Neural progenitor cell (in vitro differentiated cells): Measurements from ENCODE around the gene TMEM123. TPM values are rescaled to one million over a fixed set of nuclear protein-coding genes. Genes with fewer than 3 reads are reported as not detected.

ENCODE experiments used
- DNase-seq: peaks from one replicate; pipeline ENCODE4 v3.0.0-alpha.2; 2016; ENCODE audit warnings: low spot score
- H2AFZ ChIP-seq: fragments of 200-600 bp; sonication (generic); replicated peaks from 2 replicates; pipeline ENCODE4 v1.6.1; 2016; ENCODE audit warnings: antibody characterized with exemption
- H3F3A ChIP-seq: fragments of 200-600 bp; sonication (generic); 2 replicates; pipeline ENCODE4 v1.6.1; 2016; ENCODE audit warnings: antibody characterized with exemption, low read depth
- H3K27ac ChIP-seq: fragments of 200-600 bp; sonication (generic); 2 replicates; pipeline ENCODE4 v1.5.1; 2016; ENCODE audit warnings: mild to moderate bottlenecking
- H3K27me3 ChIP-seq: fragments of 200-600 bp; sonication (generic); 2 replicates; pipeline ENCODE4 v1.6.1; 2016; ENCODE audit warnings: mild to moderate bottlenecking, moderate library complexity
- H3K36me3 ChIP-seq: fragments of 200-600 bp; sonication (generic); 2 replicates; pipeline ENCODE4 v1.5.1; 2016
- H3K4me1 ChIP-seq: fragments of 200-600 bp; sonication (generic); 2 replicates; pipeline ENCODE4 v1.6.1; 2016; ENCODE audit warnings: mixed run types
- H3K4me2 ChIP-seq: fragments of 200-600 bp; sonication (generic); 2 replicates; pipeline ENCODE4 v1.6.1; 2016
- H3K4me3 ChIP-seq: fragments of 200-600 bp; sonication (generic); 2 replicates; pipeline ENCODE4 v1.5.1; 2016
- H3K79me2 ChIP-seq: fragments of 200-600 bp; sonication (generic); 2 replicates; pipeline ENCODE4 v1.6.1; 2016; ENCODE audit warnings: low read depth
- H3K9ac ChIP-seq: fragments of 200-600 bp; sonication (generic); 2 replicates; pipeline ENCODE4 v1.6.1; 2016
- H3K9me3 ChIP-seq: fragments of 200-600 bp; sonication (generic); 2 replicates; pipeline ENCODE4 v1.5.1; 2016; ENCODE audit warnings: low read depth
- H4K20me1 ChIP-seq: fragments of 200-600 bp; sonication (generic); 2 replicates; pipeline ENCODE4 v1.6.1; 2016; ENCODE audit warnings: low read depth
- H3K27ac Mint-ChIP-seq: 3 replicates; pipeline ENCODE4 v1.8.0; 2021; ENCODE audit warnings: mixed read lengths
- H3K27me3 Mint-ChIP-seq: 2 replicates; pipeline ENCODE4 v1.8.0; 2022; ENCODE audit warnings: low read depth, mild to moderate bottlenecking, inconsistent platforms, moderate library complexity, mixed read lengths; ENCODE audit not compliant: insufficient read depth
- H3K36me3 Mint-ChIP-seq: 3 replicates; pipeline ENCODE4 v1.8.0; 2021; ENCODE audit warnings: mixed read lengths
- H3K4me1 Mint-ChIP-seq: 3 replicates; pipeline ENCODE4 v1.8.0; 2021; ENCODE audit warnings: mixed read lengths
- H3K4me3 Mint-ChIP-seq: 3 replicates; pipeline ENCODE4 v1.8.0; 2021; ENCODE audit warnings: mild to moderate bottlenecking, moderate library complexity, mixed read lengths
- H3K9me3 Mint-ChIP-seq: 3 replicates; pipeline ENCODE4 v1.8.0; 2020; ENCODE audit warnings: mixed read lengths
- EZH2 ChIP-seq: fragments of 200-600 bp; sonication (generic); IDR thresholded peaks from 2 replicates; pipeline ENCODE4 v1.6.1; 2017; ENCODE audit warnings: antibody characterized with exemption, mild to moderate bottlenecking, moderate library complexity
- EZH2phosphoT487 ChIP-seq: fragments of 200-600 bp; sonication (generic); IDR thresholded peaks from 2 replicates; pipeline ENCODE4 v1.6.1; 2017; ENCODE audit warnings: antibody characterized with exemption
- total RNA-seq: library from RNA; depleted of rRNA; stranded (reverse); fragments of >200 nt; gene quantifications from 2 replicates; pipeline ENCODE4 v1.2.3, GENCODE V29; 2015; ENCODE audit warnings: low replicate concordance
- TF ChIP-seq, protein P1 (sequence below): fragments of 200-600 bp; sonication (generic); IDR thresholded peaks from 2 replicates; pipeline ENCODE4 v1.5.1; 2017; ENCODE audit warnings: antibody characterized with exemption, mild to moderate bottlenecking

Gene TMEM123
- total RNA-seq, 1 donor from 2014 or later, result 230 TPM

GRCh38 chr11:102426570-102426969 is 26.0 kb downstream of the TMEM123 start:
- no peak overlapping the region for H3K4me3 Mint-ChIP-seq
- H3K27ac Mint-ChIP-seq, result no peak overlapping the region
- Histone ChIP-seq H3K36me3 (no peaks in the 10 kb centered on the region), H3F3A (no peaks in the 10 kb centered on the region), H3K4me3 (no peak overlapping the region), H3K79me2 (peaks cover 18% of the 10 kb centered on the region), H3K9ac (no peak overlapping the region), H3K9me3 (no peaks in the 10 kb centered on the region), H3K27me3 (no peaks in the 10 kb centered on the region), H2AFZ (no peak overlapping the region), H4K20me1 (peaks cover 17% of the 10 kb centered on the region), H3K27ac (no peak overlapping the region), H3K4me2 (no peak overlapping the region), H3K4me1 (peaks cover 25% of the 10 kb centered on the region)
- peaks cover under 1% of the 10 kb centered on the region for H3K27me3 Mint-ChIP-seq
- peaks cover 27% of the 10 kb centered on the region for H3K4me1 Mint-ChIP-seq
- H3K9me3 Mint-ChIP-seq, result no peaks in the 10 kb centered on the region
- TF ChIP-seq EZH2phosphoT487, result no peak
- TF ChIP-seq, protein P1, sequence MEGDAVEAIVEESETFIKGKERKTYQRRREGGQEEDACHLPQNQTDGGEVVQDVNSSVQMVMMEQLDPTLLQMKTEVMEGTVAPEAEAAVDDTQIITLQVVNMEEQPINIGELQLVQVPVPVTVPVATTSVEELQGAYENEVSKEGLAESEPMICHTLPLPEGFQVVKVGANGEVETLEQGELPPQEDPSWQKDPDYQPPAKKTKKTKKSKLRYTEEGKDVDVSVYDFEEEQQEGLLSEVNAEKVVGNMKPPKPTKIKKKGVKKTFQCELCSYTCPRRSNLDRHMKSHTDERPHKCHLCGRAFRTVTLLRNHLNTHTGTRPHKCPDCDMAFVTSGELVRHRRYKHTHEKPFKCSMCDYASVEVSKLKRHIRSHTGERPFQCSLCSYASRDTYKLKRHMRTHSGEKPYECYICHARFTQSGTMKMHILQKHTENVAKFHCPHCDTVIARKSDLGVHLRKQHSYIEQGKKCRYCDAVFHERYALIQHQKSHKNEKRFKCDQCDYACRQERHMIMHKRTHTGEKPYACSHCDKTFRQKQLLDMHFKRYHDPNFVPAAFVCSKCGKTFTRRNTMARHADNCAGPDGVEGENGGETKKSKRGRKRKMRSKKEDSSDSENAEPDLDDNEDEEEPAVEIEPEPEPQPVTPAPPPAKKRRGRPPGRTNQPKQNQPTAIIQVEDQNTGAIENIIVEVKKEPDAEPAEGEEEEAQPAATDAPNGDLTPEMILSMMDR, result no peak
- DNase-seq, result no peak
- H3K36me3 Mint-ChIP-seq, result peaks cover 20% of the 10 kb centered on the region

DNA sequence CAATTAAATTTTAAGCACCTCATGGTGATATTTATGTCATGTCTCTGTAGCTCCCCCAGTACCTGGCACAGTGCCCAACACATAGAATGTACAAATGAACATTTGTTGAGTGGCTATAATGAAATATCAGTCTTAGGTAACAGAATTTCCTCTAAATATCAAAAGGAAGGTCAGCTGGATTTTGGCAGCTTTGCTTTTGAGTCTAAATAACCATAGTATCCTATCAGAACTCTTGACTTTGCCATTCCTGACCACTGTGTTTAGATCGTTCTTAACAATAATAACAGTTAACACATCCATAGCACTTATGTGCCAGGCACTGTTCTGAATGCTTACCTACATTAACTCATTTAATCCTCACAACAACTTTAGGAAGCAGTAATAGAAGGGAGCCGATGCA is 26.6 kb downstream of the TMEM123 start:
- H3K79me2 ChIP-seq, result peaks cover 23% of the 10 kb centered on the region
- no peak overlapping the region for H3K4me3 ChIP-seq
- Mint-ChIP-seq H3K4me3 (no peak overlapping the region), H3K27ac (no peak overlapping the region), H3K36me3 (peaks cover 20% of the 10 kb centered on the region), H3K4me1 (peaks cover 27% of the 10 kb centered on the region), H3K9me3 (no peaks in the 10 kb centered on the region), H3K27me3 (no peaks in the 10 kb centered on the region)
- TF ChIP-seq EZH2 (no peak), EZH2phosphoT487 (no peak)
- TF ChIP-seq, protein P1, result no peak
- H3K4me2 ChIP-seq, result no peak overlapping the region
- H4K20me1 ChIP-seq, result peaks cover 17% of the 10 kb centered on the region
- no peaks in the 10 kb centered on the region for H3K27me3 ChIP-seq
- H3K27ac ChIP-seq, result no peak overlapping the region
- DNase-seq, result no peak
- H2AFZ ChIP-seq, result no peak overlapping the region
- peaks cover 25% of the 10 kb centered on the region for H3K4me1 ChIP-seq
- no peaks in the 10 kb centered on the region for H3F3A ChIP-seq
- no peaks in the 10 kb centered on the region for H3K9me3 ChIP-seq
- no peaks in the 10 kb centered on the region for H3K36me3 ChIP-seq
- H3K9ac ChIP-seq, result no peak overlapping the region

DNA sequence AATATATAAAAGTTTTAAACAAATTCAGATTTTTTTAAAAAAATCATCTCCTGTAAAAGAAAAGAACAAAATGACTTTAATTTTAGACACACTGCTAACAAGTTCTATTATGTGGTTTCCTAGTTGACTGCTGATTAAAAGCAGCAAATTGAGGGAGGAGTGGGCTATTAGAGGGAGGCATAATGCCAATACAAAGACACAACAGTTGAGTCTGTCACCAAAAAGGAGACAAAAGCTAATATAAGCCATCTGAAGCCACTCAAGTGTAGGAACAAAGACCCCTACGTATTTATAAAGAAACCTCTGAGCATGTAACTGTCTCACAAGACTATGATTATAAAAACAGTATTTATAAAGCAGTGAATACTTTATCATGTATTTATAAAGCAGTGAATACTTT is 28.6 kb downstream of the TMEM123 start:
- Mint-ChIP-seq H3K4me3 (no peak overlapping the region), H3K27ac (no peak overlapping the region), H3K27me3 (no peaks in the 10 kb centered on the region), H3K36me3 (peaks cover 16% of the 10 kb centered on the region), H3K4me1 (peaks cover 18% of the 10 kb centered on the region), H3K9me3 (peaks cover 5% of the 10 kb centered on the region)
- Histone ChIP-seq H2AFZ (no peak overlapping the region), H3K4me2 (peak overlapping the region; percentile 51), H3F3A (no peaks in the 10 kb centered on the region), H3K4me1 (peaks cover 19% of the 10 kb centered on the region), H4K20me1 (peaks cover 17% of the 10 kb centered on the region), H3K27me3 (no peaks in the 10 kb centered on the region), H3K79me2 (peaks cover 37% of the 10 kb centered on the region), H3K4me3 (no peak overlapping the region), H3K9me3 (no peaks in the 10 kb centered on the region), H3K36me3 (no peaks in the 10 kb centered on the region), H3K27ac (peak overlapping the region; percentile 8), H3K9ac (no peak overlapping the region)
- peak; percentile 26 for DNase-seq
- TF ChIP-seq EZH2phosphoT487 (no peak), EZH2 (no peak)
- TF ChIP-seq, protein P1, result no peak
